ENCODE results near the gene SLC9A2.

SLC9A2 gene

GRCh38 chr2:102758439-102758838, 139.1 kb downstream of the SLC9A2 start:
- DNase-seq (ENCODE audit: low read depth), result no peak
- no peak overlapping the region for H3K4me3 ChIP-seq (ENCODE audit: low read depth, low read length)
- TF ChIP-seq CTCF (IDR thresholded peaks at IDR 0.05; ENCODE audit: control insufficient read depth, extremely low read depth, insufficient read depth), result no peak

All from LNCaP clone FGC (cell line).